GM10847 (cell line): Measurements from ENCODE around the gene SAYSD1.

Experiments
- POLR2A ChIP-seq: IDR thresholded peaks from 2 replicates; pipeline ENCODE4 v1.6.1; 2011; ENCODE audit not compliant: insufficient read length; ENCODE audit errors: extremely low read depth

Gene SAYSD1

DNA sequence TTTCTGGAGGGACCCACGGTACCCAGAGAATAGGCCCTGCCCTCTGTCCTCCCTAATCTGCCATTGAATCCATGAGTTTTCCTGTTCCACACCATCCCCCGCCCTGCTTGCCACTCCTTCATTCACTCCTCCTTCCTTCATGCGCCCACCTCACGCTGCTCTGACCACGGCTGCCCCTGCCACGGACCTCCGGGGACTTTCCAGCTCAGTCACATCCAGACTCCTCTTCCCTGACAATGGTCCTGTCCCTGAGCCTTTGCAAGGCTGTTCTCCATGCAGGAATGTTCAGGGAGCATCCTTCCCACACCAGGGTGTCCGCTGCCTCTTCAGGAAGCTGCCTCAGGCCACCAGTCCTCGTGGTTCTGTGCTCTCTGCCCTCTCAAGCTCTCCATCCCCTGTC, 40.5 kb downstream of the SAYSD1 start:
- TF ChIP-seq POLR2A, result no peak

DNA sequence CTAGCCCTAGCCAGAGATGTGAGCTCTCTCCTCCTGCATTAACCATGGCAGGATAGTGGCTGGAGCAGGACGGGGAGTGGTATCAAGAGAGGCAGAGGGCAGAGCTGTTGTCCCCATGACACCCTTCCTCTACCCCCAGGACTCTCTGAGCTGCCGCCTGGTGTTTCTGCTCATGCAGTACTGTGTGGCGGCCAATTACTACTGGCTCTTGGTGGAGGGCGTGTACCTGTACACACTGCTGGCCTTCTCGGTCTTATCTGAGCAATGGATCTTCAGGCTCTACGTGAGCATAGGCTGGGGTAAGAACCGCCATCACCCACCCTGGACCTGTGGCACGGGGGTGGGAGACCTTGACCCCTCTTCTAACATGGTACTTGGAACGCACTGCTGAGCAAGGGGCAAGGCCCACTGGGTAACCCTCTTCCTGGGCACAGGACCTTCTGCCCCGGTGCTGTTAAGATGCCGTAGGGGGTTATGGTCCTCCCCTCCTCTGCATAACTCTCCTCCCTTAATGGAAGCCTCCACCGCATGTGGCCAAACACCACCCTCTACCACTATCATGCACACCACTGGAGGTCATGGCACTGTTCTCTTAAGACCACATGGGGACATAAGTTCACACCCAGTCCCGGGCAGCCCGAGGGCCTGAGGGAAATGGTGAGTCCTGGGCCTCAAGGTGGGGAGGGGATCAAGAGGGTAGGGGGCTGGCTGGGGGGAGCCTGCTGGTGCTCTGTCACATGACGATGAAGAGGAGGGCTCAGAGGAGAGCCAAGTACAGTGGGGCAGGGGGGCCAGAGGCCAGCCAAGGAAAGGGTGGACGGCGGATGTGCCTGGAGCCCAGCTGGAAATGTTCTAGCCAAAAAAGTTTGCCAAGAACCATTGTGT, 41.3 kb downstream of the SAYSD1 start:
- TF ChIP-seq POLR2A, result no peak

DNA sequence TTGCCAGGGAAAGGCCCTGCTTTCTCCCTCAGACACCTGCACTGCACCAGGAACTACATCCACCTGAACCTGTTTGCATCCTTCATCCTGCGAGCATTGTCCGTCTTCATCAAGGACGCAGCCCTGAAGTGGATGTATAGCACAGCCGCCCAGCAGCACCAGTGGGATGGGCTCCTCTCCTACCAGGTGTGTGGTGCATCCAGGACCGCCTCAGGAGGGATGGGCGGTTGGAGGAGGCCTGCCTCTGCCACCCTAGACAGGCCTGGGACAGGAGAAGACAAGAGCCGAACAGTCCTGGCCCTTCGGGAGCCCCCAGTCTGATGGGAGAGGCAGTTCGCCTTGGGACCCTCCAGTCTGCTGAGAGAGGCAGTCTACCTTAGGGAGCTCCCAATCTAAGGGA, 42.2 kb downstream of the SAYSD1 start:
- no peak for TF ChIP-seq POLR2A

DNA sequence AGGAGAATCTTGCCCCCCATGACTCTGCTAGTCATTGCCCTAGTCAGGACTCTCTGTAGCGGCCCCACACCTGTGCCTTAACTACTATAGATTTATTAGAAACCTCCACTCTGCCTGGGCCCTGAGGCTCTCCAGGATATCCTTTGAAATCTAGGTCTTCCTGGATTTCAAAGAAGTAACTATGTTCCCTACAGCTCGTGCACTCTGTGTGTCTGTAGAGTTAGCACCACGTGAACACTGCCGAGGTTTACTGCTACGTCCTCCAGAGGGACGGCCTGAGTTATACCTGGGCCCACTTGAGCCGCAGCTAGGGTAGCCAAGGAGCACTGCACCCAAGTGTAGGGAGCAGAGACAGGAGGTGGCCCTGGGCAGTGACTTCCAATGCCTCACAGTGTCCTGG, 46.6 kb downstream of the SAYSD1 start:
- no peak for TF ChIP-seq POLR2A

DNA sequence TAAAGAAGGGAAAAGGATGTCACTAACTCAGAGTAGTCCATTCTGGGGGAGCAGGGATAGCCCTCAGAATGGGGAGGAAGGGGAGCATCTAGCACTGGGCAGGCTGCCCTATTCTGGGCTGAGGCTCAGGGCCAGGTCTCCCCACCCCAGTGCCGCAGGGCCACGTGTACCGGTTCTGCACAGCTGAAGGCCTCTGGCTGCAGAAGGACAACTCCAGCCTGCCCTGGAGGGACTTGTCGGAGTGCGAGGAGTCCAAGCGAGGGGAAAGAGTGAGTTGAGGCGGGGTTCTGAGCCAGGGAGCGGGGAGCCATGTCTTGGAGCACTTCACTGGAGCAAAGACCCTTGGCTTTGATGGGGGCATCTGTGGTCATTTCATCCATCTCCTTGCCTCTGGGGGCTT, 49.4 kb downstream of the SAYSD1 start:
- TF ChIP-seq POLR2A, result no peak

DNA sequence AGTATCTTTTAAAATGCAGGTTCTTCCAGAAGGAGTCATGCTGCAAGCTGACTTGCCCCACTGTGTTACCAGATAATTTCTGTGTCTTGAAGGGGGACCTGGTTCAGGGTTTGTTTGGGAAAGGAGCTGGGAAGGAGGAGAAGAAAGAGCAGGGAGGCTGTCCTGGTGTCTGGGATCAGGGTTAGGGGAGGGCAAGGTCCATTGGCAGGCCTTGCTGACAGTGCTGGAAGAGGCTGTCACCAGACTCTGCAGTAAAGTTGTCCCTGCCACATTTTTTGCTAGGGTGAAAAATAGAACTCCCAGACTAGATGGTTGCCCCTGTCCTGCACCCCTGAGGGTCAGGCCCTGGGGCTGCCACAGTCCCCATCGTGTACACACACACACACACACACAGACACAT, 51.5 kb downstream of the SAYSD1 start:
- no peak for TF ChIP-seq POLR2A

DNA sequence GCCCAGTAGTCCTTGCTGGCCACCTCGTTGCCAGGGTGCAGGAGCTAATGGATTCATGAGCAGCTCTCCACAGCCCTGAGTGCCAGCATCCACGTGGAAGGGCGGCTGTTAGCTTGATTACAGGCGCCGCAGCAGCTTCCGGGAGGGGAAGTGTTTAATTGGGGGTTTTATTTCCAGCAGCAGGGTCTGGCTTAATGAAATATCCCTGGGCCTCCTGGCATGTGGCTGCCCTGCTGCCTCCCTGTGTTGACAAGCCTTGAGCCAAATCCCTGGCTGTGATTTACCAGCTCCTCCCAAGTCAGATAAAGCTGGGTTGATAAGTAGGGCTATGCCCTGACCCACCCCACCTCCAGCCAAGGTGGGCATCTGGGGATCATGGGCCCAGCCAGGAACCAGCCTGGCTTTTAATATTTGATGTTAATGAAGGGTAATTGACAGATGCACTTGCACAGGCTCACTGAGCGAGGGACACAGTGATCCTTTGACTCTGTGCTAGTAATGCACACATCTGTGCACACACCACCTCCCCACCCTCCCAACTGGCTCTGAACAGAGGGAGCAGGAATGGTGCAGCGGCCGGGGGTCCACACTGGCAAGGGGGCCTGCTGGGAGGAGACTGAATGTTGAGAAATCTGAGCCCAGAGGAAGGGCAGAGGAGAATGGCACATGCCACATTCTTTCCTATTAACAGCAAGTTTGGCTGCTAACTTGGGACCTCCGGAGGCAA, 52.8 kb downstream of the SAYSD1 start:
- no peak for TF ChIP-seq POLR2A

DNA sequence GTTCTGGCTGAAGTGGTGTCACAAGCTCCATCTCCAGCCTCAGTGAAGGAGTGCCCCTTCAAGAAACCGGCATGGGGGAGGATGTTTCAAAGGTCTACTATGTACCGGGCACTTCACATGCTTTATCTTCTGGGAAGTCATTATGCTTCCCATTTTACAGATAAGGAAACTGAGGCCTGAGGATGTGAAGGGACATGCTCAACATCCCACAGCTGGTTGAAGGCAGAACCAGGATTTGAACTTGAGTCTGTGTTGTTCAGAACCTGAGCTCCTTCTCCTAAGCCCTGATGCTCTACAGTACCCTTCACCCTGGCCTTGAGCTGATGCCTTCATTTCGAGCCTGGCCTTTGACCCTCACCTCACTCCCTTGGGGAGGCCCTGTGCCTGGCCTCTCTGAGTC, 53.4 kb downstream of the SAYSD1 start:
- TF ChIP-seq POLR2A, result no peak

DNA sequence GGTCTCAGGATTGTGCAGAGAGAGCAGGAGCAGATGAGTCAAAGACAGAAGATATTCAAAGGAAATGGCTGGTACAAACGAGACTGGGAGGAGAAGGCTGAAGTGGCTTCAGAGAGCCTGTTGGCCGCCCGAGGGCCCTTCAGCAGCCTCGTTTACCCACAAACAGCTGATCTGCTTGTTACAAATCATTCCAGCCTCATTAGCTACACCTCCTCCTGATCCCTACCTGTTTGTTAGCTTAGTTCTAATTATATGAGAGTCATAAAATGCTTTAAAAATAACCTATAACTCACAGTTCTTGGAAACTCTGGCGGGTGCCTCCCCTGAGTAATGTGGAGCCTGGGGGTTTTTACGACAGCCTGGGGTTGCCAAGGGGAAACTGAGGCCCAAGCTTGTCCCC, 53.8 kb downstream of the SAYSD1 start:
- TF ChIP-seq POLR2A, result no peak

DNA sequence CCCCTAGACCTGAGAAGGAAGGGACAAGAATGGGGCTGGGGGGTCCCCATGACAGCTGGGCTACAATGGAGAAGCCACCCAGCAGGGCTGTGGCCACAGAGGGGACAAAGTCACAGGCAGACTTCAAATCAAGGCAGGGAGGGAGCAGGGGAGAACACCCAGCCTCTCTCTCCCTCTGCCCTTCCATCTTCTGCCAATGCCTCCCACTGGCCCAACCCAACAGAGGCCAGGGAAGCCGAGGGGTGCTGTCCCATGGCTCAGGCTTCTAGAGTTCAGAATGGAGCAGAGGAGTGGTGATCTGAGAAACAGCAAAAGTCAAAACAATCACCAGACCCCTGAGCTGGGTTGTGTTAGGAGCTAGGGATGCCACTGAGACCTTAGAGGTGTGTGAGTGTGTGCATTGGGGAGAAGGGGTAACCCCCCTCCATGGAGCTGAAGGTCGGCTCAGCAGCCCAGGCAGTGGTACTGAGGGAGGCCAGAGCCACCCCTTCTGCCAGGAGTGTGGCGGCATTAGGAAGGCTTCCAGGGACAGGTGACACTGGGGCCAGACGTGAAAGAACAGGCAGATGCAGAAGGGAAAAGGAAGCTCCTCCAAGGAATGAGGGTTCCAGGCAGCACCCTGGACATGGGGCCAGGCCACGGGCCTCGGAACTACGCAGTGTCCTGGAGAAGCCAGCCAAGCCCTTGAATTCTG, 54.4 kb downstream of the SAYSD1 start:
- TF ChIP-seq POLR2A, result no peak

DNA sequence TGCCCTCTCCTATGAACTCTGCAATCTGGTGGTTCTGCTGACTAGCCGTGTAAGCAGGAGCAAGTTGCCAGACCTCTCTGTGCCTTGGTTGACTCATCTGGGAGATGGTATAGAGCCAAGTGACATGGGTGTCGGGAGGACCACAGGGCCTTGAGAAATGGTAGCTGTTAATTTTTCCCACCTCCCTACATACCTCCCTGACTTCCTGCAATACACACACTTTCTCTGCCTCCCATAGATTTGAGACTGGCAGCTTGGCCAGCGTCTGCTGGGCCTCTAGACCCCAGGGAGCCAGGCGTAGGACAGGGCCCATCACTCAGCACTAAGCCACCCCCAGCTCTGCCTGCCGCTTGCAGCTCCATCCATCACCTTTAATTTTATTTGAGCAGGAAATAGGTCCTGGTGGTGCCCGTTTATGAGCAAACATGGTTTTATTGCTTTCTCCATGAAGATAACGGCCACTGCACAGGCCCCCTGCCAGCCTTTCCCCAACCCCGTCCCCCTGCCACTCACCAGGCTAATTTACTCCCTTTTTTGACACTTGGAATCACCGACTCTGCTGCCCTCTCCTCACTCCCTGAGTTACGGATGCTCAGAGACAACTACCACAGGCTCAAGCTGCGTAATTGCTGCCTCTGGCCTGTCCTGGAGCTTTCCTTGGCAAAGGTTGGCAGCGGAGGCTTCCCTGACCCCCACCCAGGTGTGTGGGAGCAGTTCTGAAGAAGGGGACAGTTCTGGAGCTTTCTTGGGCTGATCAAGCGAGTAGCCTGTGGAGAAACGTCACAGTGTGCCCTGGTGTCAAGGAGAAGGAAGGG, 55.3 kb downstream of the SAYSD1 start:
- TF ChIP-seq POLR2A, result no peak

DNA sequence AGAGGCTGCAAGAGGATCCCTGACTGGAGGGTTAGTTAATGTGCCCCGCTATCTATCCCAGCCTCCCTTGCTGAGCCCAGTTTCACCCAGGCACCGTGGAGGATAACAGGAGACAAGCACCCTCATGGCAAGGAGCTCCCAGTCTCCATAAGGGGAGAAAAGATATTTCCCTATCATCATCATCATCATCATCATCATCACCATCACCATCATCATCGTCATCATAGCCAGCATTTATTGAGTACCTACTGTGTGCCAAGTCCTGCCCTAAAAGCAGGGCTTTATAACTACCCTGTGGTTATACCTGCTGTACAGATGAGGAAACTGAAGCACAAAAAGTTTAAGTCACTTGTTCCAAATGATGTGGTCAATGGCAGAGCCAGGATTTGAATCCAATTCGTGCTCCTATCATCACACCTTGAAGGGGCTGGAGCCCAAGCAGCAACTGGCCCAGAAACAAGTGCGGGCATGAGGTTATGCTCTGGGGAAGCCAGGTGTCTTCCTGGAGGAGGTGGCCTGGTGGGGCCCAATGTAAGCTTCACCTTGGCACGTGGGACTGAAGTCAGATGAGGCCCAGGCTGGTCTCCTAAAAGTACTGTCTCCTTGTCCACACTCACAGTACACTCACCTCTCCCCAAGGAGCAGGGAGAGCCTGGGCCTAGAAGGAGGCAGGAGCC, 56.4 kb downstream of the SAYSD1 start:
- TF ChIP-seq POLR2A, result no peak

DNA sequence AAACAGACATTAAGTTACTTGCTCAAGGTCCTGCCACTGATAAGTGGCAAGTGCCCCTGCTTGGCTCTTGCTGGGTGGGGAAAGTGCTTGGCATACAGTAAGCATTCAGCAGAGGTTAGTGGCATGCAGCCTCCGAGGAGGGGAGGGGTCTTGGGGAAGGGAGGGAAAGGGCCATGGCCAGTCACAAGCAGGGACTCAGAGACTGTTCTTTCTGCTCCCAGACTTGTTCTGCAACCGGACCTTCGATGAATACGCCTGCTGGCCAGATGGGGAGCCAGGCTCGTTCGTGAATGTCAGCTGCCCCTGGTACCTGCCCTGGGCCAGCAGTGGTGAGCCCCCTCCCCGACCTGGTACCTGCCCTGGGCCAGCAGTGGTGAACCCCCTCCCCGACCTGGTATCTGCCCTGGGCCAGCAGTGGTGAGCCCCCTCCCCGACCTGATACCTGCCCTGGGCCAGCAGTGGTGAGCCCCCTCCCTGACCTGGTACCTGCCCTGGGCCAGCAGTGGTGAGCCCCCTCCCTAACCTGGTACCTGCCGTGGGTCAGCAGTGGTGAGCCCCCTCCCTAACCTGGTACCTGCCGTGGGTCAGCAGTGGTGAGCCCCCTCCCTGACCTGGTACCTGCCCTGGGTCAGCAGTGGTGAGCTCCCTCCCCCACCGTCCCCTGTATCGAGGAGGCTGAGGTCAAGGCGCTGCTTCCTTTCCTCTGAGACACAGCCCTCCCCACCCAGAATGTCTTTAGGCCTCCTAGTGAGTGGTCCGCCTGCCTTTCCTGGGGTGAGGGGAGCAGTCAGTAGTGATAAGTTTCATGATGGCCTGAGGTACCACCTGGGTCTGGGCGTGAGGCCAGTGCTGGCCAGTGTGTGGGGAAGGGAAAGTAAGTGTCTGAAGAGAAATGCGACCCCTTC, 57.5 kb downstream of the SAYSD1 start:
- TF ChIP-seq POLR2A, result no peak

DNA sequence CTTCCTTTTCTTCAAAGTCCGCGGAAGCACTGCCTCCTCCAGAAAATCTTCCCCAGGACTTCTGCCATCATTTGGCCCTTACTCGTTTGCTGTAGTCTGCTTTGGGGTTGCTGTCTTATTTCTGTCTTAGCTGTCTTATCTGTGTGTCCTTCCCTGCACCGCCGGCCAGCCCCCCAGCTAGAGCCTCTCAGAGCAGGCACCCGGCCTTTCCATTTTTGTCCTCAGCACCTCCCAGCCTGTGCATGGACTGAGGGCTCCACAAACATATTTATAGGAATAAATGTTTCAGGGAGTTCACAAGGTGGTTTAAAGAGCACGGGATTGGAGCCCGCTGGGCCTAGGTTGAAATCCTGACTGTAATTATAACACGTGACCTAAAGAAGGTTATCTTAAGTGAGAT, 58.3 kb downstream of the SAYSD1 start:
- TF ChIP-seq POLR2A, result no peak

DNA sequence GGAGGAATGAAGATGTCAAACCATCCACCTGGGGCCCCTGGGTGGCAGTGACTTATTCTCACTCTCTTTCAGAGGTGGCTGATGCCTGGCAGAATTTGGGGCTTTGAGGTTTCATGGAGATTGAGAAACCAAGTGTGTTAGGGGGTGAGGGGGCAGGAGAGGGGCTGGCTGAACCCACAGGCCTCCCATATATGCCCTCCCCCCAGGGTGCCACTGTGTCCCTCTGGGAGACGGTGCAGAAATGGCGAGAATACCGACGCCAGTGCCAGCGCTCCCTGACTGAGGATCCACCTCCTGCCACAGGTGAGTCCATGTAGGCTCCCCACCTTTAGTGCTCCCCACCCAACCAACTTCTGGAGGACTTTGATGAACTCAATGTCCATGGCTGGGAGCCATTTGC, 58.8 kb downstream of the SAYSD1 start:
- TF ChIP-seq POLR2A, result no peak
